Measurements from ENCODE around the gene FRMPD2.

GRCh38 chr10:48231178-48231577, 43.3 kb downstream of the FRMPD2 start:
- TF ChIP-seq CTCF (IDR thresholded peaks at IDR 0.05 in 2 of 3, conservative IDR thresholded peaks at IDR 0.05 in 1 of 3; ENCODE audit: borderline replicate concordance in 1 of 3, insufficient read depth in 1 of 3, low read depth in 2 of 3, low read length in 2 of 3), result no peak
- no peak for TF ChIP-seq JUND (IDR thresholded peaks at IDR 0.05)
- no peak for TF ChIP-seq ZNF274 (IDR thresholded peaks at IDR 0.05; ENCODE audit: low read depth, low read length)
- TF ChIP-seq YY1 (IDR thresholded peaks at IDR 0.05; ENCODE audit: extremely low read depth, insufficient replicate concordance, low read depth, low read length), result no peak
- no peak for TF ChIP-seq SRF (IDR thresholded peaks at IDR 0.05; ENCODE audit: low read depth)
- TF ChIP-seq POLR2AphosphoS5 (IDR thresholded peaks at IDR 0.05; ENCODE audit: low read depth, low read length), result no peak
- TF ChIP-seq POLR2A (IDR thresholded peaks at IDR 0.05; ENCODE audit: borderline replicate concordance, extremely low read depth, insufficient read depth, insufficient read length), result no peak
- no peak for TF ChIP-seq RAD21 (IDR thresholded peaks at IDR 0.05; ENCODE audit: low read depth)
- no peak for TF ChIP-seq EZH2 (IDR thresholded peaks at IDR 0.05)
- no peak for TF ChIP-seq EZH2phosphoT487 (IDR thresholded peaks at IDR 0.05; ENCODE audit: borderline replicate concordance)
- TF ChIP-seq, protein P1, sequence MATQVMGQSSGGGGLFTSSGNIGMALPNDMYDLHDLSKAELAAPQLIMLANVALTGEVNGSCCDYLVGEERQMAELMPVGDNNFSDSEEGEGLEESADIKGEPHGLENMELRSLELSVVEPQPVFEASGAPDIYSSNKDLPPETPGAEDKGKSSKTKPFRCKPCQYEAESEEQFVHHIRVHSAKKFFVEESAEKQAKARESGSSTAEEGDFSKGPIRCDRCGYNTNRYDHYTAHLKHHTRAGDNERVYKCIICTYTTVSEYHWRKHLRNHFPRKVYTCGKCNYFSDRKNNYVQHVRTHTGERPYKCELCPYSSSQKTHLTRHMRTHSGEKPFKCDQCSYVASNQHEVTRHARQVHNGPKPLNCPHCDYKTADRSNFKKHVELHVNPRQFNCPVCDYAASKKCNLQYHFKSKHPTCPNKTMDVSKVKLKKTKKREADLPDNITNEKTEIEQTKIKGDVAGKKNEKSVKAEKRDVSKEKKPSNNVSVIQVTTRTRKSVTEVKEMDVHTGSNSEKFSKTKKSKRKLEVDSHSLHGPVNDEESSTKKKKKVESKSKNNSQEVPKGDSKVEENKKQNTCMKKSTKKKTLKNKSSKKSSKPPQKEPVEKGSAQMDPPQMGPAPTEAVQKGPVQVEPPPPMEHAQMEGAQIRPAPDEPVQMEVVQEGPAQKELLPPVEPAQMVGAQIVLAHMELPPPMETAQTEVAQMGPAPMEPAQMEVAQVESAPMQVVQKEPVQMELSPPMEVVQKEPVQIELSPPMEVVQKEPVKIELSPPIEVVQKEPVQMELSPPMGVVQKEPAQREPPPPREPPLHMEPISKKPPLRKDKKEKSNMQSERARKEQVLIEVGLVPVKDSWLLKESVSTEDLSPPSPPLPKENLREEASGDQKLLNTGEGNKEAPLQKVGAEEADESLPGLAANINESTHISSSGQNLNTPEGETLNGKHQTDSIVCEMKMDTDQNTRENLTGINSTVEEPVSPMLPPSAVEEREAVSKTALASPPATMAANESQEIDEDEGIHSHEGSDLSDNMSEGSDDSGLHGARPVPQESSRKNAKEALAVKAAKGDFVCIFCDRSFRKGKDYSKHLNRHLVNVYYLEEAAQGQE (IDR thresholded peaks at IDR 0.05; ENCODE audit: low read depth), result no peak
